Fibroblast of pulmonary artery (primary cell): ENCODE measurements around the gene KCNN3.
"Not testable (repeated sequence)": the region's sequence is repeated elsewhere in the genome, so short reads cannot be mapped to it uniquely, and the experiment has no call there.

Experiments used
- DNase-seq: peaks from one replicate; pipeline ENCODE4 v3.0.0-alpha.2; 2010; ENCODE audit warnings: low read depth
- H3K4me3 ChIP-seq: replicated peaks from 2 replicates; pipeline ENCODE4 v1.5.1; 2011; ENCODE audit warnings: low read depth, mild to moderate bottlenecking, control low read depth, low read length, moderate library complexity
- CTCF ChIP-seq: IDR thresholded peaks from 2 replicates; pipeline ENCODE4 v1.5.1; 2011; ENCODE audit warnings: mild to moderate bottlenecking, control low read depth, low read length, inconsistent platforms; ENCODE audit errors: missing control alignments

The KCNN3 gene

GRCh38 chr1:154683820-154684219 is 186.3 kb downstream of the KCNN3 start:
- no peak overlapping the region for H3K4me3 ChIP-seq
- no peak for TF ChIP-seq CTCF

GRCh38 chr1:154682254-154682653 is 187.8 kb downstream of the KCNN3 start:
- TF ChIP-seq CTCF, result no peak
- no peak for DNase-seq
- H3K4me3 ChIP-seq, result no peak overlapping the region

More at GRCh38 chr1:154683820-154684219, 186.3 kb downstream of the KCNN3 start:
- no peak for DNase-seq

- not testable (repeated sequence) for H3K4me3 ChIP-seq, DNase-seq
Observed at GRCh38 chr1:154677844-154678243, 192.2 kb downstream of the KCNN3 start.

- not testable (repeated sequence) for H3K4me3 ChIP-seq, DNase-seq
Observed at GRCh38 chr1:154676847-154677246, 193.2 kb downstream of the KCNN3 start.

GRCh38 chr1:154674456-154674855 is 195.6 kb downstream of the KCNN3 start:
- not testable (repeated sequence) for H3K4me3 ChIP-seq, DNase-seq

GRCh38 chr1:154672245-154672644 is 197.8 kb downstream of the KCNN3 start:
- not testable (repeated sequence) for DNase-seq, H3K4me3 ChIP-seq

GRCh38 chr1:154671412-154671811 is 198.7 kb downstream of the KCNN3 start:
- H3K4me3 ChIP-seq, DNase-seq: not testable (repeated sequence)

- not testable (repeated sequence) for DNase-seq, H3K4me3 ChIP-seq
Observed at GRCh38 chr1:154670310-154671270, 199.5 kb downstream of the KCNN3 start.

GRCh38 chr1:154669464-154670282 is 200.4 kb downstream of the KCNN3 start:
- peak; percentile 90 for TF ChIP-seq CTCF
- peak; percentile 86 for DNase-seq

More at GRCh38 chr1:154669464-154670282, 200.4 kb downstream of the KCNN3 start:
- no peak overlapping the region for H3K4me3 ChIP-seq
